Neural progenitor cell (in vitro differentiated cells): ENCODE data around the gene COL19A1. TPM values are rescaled to one million over a fixed set of nuclear protein-coding genes. Genes with fewer than 3 reads are reported as not detected.
"Not testable (repeated sequence)": the region's sequence is repeated elsewhere in the genome, so short reads cannot be mapped to it uniquely, and the experiment has no call there.

Experiments used
- DNase-seq: peaks from one replicate; pipeline ENCODE4 v3.0.0-alpha.2; 2016; ENCODE audit warnings: low spot score
- H2AFZ ChIP-seq: fragments of 200-600 bp; sonication (generic); replicated peaks from 2 replicates; pipeline ENCODE4 v1.6.1; 2016; ENCODE audit warnings: antibody characterized with exemption
- H3F3A ChIP-seq: fragments of 200-600 bp; sonication (generic); 2 replicates; pipeline ENCODE4 v1.6.1; 2016; ENCODE audit warnings: antibody characterized with exemption, low read depth
- H3K27ac ChIP-seq: fragments of 200-600 bp; sonication (generic); 2 replicates; pipeline ENCODE4 v1.5.1; 2016; ENCODE audit warnings: mild to moderate bottlenecking
- H3K27me3 ChIP-seq: fragments of 200-600 bp; sonication (generic); 2 replicates; pipeline ENCODE4 v1.6.1; 2016; ENCODE audit warnings: mild to moderate bottlenecking, moderate library complexity
- H3K36me3 ChIP-seq: fragments of 200-600 bp; sonication (generic); 2 replicates; pipeline ENCODE4 v1.5.1; 2016
- H3K4me1 ChIP-seq: fragments of 200-600 bp; sonication (generic); 2 replicates; pipeline ENCODE4 v1.6.1; 2016; ENCODE audit warnings: mixed run types
- H3K4me2 ChIP-seq: fragments of 200-600 bp; sonication (generic); 2 replicates; pipeline ENCODE4 v1.6.1; 2016
- H3K4me3 ChIP-seq: fragments of 200-600 bp; sonication (generic); 2 replicates; pipeline ENCODE4 v1.5.1; 2016
- H3K79me2 ChIP-seq: fragments of 200-600 bp; sonication (generic); 2 replicates; pipeline ENCODE4 v1.6.1; 2016; ENCODE audit warnings: low read depth
- H3K9ac ChIP-seq: fragments of 200-600 bp; sonication (generic); 2 replicates; pipeline ENCODE4 v1.6.1; 2016
- H3K9me3 ChIP-seq: fragments of 200-600 bp; sonication (generic); 2 replicates; pipeline ENCODE4 v1.5.1; 2016; ENCODE audit warnings: low read depth
- H4K20me1 ChIP-seq: fragments of 200-600 bp; sonication (generic); 2 replicates; pipeline ENCODE4 v1.6.1; 2016; ENCODE audit warnings: low read depth
- H3K27ac Mint-ChIP-seq: 3 replicates; pipeline ENCODE4 v1.8.0; 2021; ENCODE audit warnings: mixed read lengths
- H3K27me3 Mint-ChIP-seq: 2 replicates; pipeline ENCODE4 v1.8.0; 2022; ENCODE audit warnings: low read depth, mild to moderate bottlenecking, inconsistent platforms, moderate library complexity, mixed read lengths; ENCODE audit not compliant: insufficient read depth
- H3K36me3 Mint-ChIP-seq: 3 replicates; pipeline ENCODE4 v1.8.0; 2021; ENCODE audit warnings: mixed read lengths
- H3K4me1 Mint-ChIP-seq: 3 replicates; pipeline ENCODE4 v1.8.0; 2021; ENCODE audit warnings: mixed read lengths
- H3K4me3 Mint-ChIP-seq: 3 replicates; pipeline ENCODE4 v1.8.0; 2021; ENCODE audit warnings: mild to moderate bottlenecking, moderate library complexity, mixed read lengths
- H3K9me3 Mint-ChIP-seq: 3 replicates; pipeline ENCODE4 v1.8.0; 2020; ENCODE audit warnings: mixed read lengths
- EZH2 ChIP-seq: fragments of 200-600 bp; sonication (generic); IDR thresholded peaks from 2 replicates; pipeline ENCODE4 v1.6.1; 2017; ENCODE audit warnings: antibody characterized with exemption, mild to moderate bottlenecking, moderate library complexity
- EZH2phosphoT487 ChIP-seq: fragments of 200-600 bp; sonication (generic); IDR thresholded peaks from 2 replicates; pipeline ENCODE4 v1.6.1; 2017; ENCODE audit warnings: antibody characterized with exemption
- total RNA-seq: library from RNA; depleted of rRNA; stranded (reverse); fragments of >200 nt; gene quantifications from 2 replicates; pipeline ENCODE4 v1.2.3, GENCODE V29; 2015; ENCODE audit warnings: low replicate concordance
- TF ChIP-seq, protein P1 (sequence below): fragments of 200-600 bp; sonication (generic); IDR thresholded peaks from 2 replicates; pipeline ENCODE4 v1.5.1; 2017; ENCODE audit warnings: antibody characterized with exemption, mild to moderate bottlenecking

The COL19A1 gene
- total RNA-seq, 1 donor from 2014 or later: not detected

DNA sequence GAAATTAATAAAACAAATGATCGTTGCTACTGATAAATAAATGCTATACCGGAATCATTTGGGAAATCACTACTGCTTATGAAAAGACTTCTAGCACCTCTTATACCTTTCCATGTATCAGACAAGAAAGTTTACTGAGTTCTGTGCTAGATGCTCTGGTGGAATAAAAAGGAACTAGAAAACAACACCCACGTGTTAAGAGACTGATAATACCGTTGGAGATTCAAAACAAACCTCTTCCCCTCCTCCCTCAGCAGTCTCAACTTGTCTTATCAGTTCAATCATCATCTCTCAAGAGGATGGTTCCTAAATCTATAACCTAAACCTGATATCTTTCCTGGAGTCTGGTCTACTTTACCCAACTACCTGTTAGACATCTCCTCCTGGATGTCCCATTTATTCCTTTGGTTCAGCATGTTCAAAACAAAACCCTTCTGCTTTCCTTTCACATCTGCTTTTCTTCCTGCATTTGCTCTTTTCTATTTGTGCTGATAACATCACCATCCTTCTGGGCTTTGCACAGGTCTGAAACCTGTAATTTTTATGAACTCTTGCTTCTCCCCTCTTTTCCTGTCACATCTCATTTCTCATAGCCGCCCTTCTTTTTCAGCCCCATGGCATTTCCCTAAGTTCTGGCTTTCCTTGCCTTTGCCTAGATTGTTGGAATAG lies 122.2 kb downstream of the COL19A1 start:
- H3K4me3 ChIP-seq: no peak overlapping the region
- Mint-ChIP-seq H3K4me3 (no peak overlapping the region), H3K36me3 (no peaks in the 10 kb centered on the region), H3K27me3 (no peaks in the 10 kb centered on the region), H3K4me1 (no peaks in the 10 kb centered on the region), H3K27ac (no peak overlapping the region), H3K9me3 (no peaks in the 10 kb centered on the region)
- no peak overlapping the region for H3K27ac ChIP-seq
- no peaks in the 10 kb centered on the region for H3K36me3 ChIP-seq
- no peak overlapping the region for H3K9ac ChIP-seq
- no peak for DNase-seq
- no peaks in the 10 kb centered on the region for H3K4me1 ChIP-seq
- no peaks in the 10 kb centered on the region for H3K79me2 ChIP-seq
- H2AFZ ChIP-seq: no peak overlapping the region
- H4K20me1 ChIP-seq: no peaks in the 10 kb centered on the region
- TF ChIP-seq, protein P1, sequence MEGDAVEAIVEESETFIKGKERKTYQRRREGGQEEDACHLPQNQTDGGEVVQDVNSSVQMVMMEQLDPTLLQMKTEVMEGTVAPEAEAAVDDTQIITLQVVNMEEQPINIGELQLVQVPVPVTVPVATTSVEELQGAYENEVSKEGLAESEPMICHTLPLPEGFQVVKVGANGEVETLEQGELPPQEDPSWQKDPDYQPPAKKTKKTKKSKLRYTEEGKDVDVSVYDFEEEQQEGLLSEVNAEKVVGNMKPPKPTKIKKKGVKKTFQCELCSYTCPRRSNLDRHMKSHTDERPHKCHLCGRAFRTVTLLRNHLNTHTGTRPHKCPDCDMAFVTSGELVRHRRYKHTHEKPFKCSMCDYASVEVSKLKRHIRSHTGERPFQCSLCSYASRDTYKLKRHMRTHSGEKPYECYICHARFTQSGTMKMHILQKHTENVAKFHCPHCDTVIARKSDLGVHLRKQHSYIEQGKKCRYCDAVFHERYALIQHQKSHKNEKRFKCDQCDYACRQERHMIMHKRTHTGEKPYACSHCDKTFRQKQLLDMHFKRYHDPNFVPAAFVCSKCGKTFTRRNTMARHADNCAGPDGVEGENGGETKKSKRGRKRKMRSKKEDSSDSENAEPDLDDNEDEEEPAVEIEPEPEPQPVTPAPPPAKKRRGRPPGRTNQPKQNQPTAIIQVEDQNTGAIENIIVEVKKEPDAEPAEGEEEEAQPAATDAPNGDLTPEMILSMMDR: no peak
- no peak for TF ChIP-seq EZH2phosphoT487
- TF ChIP-seq EZH2: no peak
- H3K9me3 ChIP-seq: no peaks in the 10 kb centered on the region
- no peaks in the 10 kb centered on the region for H3F3A ChIP-seq
- H3K27me3 ChIP-seq: no peaks in the 10 kb centered on the region
- no peak overlapping the region for H3K4me2 ChIP-seq

DNA sequence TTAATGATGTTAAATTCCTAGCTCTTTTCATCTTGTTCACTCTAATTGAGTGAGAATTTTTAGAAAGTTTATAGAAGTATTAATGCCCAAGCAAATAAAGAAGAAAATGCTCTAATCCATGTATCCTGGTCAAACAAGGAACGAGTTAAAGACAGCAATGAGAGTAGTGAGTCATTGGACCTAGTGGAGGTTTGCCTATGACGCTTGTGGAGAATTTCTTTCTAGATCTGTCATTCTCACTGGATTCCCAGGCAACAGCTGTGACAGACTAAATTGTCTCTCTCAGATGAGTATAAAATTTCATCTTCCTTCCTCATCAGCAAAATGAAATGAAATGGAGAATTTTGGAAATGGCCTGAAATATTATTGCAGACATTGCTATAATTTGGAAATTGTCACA lies 127.9 kb downstream of the COL19A1 start:
- H3F3A ChIP-seq: no peaks in the 10 kb centered on the region
- no peak for TF ChIP-seq EZH2phosphoT487
- TF ChIP-seq, protein P1: no peak
- no peaks in the 10 kb centered on the region for H3K9me3 ChIP-seq
- H3K27me3 Mint-ChIP-seq: no peaks in the 10 kb centered on the region
- no peak overlapping the region for H3K9ac ChIP-seq
- no peak overlapping the region for H2AFZ ChIP-seq
- H3K27ac ChIP-seq: no peak overlapping the region
- no peak overlapping the region for H3K4me2 ChIP-seq
- H4K20me1 ChIP-seq: no peaks in the 10 kb centered on the region
- H3K4me1 ChIP-seq: no peaks in the 10 kb centered on the region
- no peak for DNase-seq
- no peaks in the 10 kb centered on the region for H3K27me3 ChIP-seq
- no peaks in the 10 kb centered on the region for H3K36me3 ChIP-seq
- no peaks in the 10 kb centered on the region for H3K36me3 Mint-ChIP-seq
- no peaks in the 10 kb centered on the region for H3K4me1 Mint-ChIP-seq
- H3K4me3 Mint-ChIP-seq: no peak overlapping the region
- H3K9me3 Mint-ChIP-seq: no peaks in the 10 kb centered on the region
- H3K27ac Mint-ChIP-seq: no peak overlapping the region
- no peaks in the 10 kb centered on the region for H3K79me2 ChIP-seq
- no peak overlapping the region for H3K4me3 ChIP-seq

DNA sequence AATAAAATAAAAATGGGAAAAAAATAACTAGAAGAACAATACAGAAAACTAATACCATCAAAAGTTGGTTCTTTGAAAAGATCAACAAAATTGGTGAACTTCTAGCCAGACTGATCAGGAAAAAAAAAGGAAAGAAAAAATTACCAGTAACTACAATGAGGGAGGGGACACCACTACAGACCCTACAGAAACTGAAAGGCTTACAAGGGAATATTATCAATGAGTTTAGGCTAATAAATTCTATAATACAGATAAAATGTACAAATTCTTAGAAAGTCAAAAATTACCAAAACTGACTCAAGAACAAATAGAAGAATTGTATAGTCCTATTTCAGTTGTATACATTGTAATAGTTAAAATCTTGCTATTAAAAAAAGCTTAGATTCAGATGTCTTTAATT lies 141.8 kb downstream of the COL19A1 start:
- H3F3A ChIP-seq: peaks cover 4% of the 10 kb centered on the region
- peaks cover 9% of the 10 kb centered on the region for H3K9me3 ChIP-seq
- no peaks in the 10 kb centered on the region for H3K27me3 Mint-ChIP-seq
- H3K79me2 ChIP-seq: no peaks in the 10 kb centered on the region
- TF ChIP-seq EZH2: no peak
- TF ChIP-seq, protein P1: no peak
- no peak for TF ChIP-seq EZH2phosphoT487
- H3K36me3 Mint-ChIP-seq: peaks cover 2% of the 10 kb centered on the region
- peaks cover 13% of the 10 kb centered on the region for H3K9me3 Mint-ChIP-seq
- no peak overlapping the region for H3K27ac ChIP-seq
- H3K27me3 ChIP-seq: no peaks in the 10 kb centered on the region
- H3K36me3 ChIP-seq: no peaks in the 10 kb centered on the region
- no peaks in the 10 kb centered on the region for H4K20me1 ChIP-seq
- H3K27ac Mint-ChIP-seq: no peak overlapping the region
- no peak for DNase-seq
- no peak overlapping the region for H3K4me3 Mint-ChIP-seq
- no peak overlapping the region for H2AFZ ChIP-seq
- no peaks in the 10 kb centered on the region for H3K4me1 Mint-ChIP-seq
- H3K4me2 ChIP-seq: no peak overlapping the region
- H3K4me3 ChIP-seq: no peak overlapping the region
- no peaks in the 10 kb centered on the region for H3K4me1 ChIP-seq
- no peak overlapping the region for H3K9ac ChIP-seq

DNA sequence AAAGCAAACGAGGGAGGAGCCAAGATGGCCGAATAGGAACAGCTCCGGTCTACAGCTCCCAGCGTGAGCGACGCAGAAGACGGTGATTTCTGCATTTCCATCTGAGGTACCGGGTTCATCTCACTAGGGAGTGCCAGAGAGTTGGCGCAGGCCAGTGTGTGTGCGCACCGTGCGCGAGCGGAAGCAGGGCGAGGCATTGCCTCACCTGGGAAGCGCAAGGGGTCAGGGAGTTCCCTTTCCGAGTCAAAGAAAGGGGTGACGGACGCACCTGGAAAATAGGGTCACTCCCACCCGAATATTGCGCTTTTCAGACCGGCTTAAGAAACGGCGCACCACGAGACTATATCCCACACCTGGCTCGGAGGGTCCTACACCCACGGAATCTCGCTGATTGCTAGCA lies 144.0 kb downstream of the COL19A1 start:
- not testable (repeated sequence) for H3K36me3 ChIP-seq, H4K20me1 ChIP-seq, H3K4me1 ChIP-seq, H3K4me1 Mint-ChIP-seq, H3K4me3 Mint-ChIP-seq, H3K27ac Mint-ChIP-seq, H3K27me3 ChIP-seq, H3K27me3 Mint-ChIP-seq, H3K27ac ChIP-seq, H3K36me3 Mint-ChIP-seq, H3F3A ChIP-seq, DNase-seq, H3K79me2 ChIP-seq, H3K9ac ChIP-seq, H3K9me3 ChIP-seq, H2AFZ ChIP-seq, H3K4me2 ChIP-seq, H3K4me3 ChIP-seq
- peaks cover 10% of the 10 kb centered on the region for H3K9me3 Mint-ChIP-seq

DNA sequence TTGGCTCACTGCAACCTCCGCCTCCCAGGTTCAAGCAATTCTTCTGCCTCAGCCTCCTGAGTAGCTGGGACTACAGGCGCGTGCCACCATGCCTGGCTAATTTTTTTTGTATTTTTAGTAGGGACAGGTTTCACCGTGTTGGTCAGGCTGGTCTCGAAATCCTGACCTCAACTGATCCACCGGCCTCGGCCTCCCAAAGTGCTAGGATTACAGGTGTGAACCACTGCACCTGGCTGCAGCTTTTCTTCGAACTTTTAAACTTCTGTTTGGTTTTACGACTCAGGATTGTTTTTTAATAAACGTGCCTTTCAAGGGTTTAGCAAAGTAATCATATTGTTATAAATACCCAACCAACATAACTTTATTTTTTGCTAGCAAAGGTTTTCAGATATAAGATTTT lies 156.8 kb downstream of the COL19A1 start:
- DNase-seq, H3K4me3 Mint-ChIP-seq, H3K27me3 ChIP-seq, H3K9ac ChIP-seq, H3K27ac ChIP-seq, H4K20me1 ChIP-seq, H2AFZ ChIP-seq, H3K36me3 ChIP-seq, H3K27me3 Mint-ChIP-seq, H3K36me3 Mint-ChIP-seq, H3K4me3 ChIP-seq, H3K9me3 Mint-ChIP-seq, H3K79me2 ChIP-seq, H3K4me2 ChIP-seq, H3F3A ChIP-seq, H3K4me1 ChIP-seq, H3K9me3 ChIP-seq, H3K4me1 Mint-ChIP-seq, H3K27ac Mint-ChIP-seq: not testable (repeated sequence)
